PC-3 (cell line): ENCODE measurements around the gene KCNH5.

ENCODE experiments used
- EZH2 ChIP-seq: fragments of 300-600 bp; sonication (generic); IDR thresholded peaks from one replicate; pipeline ENCODE4 v1.6.1; 2017; ENCODE audit warnings: antibody characterized with exemption, mild to moderate bottlenecking, low read length; ENCODE audit not compliant: unreplicated experiment
- TF ChIP-seq, protein P1 (sequence below): fragments of 300-600 bp; sonication (generic); conservative IDR thresholded peaks from 2 replicates; pipeline ENCODE4 v1.5.1; 2017; ENCODE audit warnings: antibody characterized with exemption, low read depth, mild to moderate bottlenecking, low read length

DNA sequence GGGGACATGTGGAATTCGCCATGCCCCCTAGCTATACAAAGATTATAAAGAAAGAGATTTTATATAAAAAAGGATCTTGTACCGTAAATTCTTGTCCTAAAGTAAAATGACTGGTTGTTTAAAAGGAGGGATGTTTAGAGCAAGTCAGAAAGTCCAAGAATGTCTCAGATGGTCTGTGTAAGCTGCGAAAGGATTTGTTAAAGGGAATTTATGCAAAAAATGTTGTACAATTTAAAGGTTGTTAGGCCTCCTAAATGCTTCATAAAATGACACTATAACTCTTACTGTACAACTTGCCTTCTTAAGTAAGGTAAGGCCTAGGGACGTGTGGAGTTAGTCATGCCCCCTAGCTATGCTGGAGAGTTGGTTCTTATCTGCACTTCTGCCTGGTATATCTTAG lies 237.6 kb downstream of the KCNH5 start:
- no peak for TF ChIP-seq EZH2
- TF ChIP-seq, protein P1, sequence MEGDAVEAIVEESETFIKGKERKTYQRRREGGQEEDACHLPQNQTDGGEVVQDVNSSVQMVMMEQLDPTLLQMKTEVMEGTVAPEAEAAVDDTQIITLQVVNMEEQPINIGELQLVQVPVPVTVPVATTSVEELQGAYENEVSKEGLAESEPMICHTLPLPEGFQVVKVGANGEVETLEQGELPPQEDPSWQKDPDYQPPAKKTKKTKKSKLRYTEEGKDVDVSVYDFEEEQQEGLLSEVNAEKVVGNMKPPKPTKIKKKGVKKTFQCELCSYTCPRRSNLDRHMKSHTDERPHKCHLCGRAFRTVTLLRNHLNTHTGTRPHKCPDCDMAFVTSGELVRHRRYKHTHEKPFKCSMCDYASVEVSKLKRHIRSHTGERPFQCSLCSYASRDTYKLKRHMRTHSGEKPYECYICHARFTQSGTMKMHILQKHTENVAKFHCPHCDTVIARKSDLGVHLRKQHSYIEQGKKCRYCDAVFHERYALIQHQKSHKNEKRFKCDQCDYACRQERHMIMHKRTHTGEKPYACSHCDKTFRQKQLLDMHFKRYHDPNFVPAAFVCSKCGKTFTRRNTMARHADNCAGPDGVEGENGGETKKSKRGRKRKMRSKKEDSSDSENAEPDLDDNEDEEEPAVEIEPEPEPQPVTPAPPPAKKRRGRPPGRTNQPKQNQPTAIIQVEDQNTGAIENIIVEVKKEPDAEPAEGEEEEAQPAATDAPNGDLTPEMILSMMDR, result no peak
